Activated naive CD8-positive, alpha-beta T cell treated with anti-CD3 and anti-CD28 coated beads, Interleukin-2, amount 50 U/mL, for 24 hours (primary cell): ENCODE data around the gene FAM241A.
A peak's percentile ranks its signal among the peaks of the same experiment; 100 is the strongest.
"Not testable (repeated sequence)": the region's sequence is repeated elsewhere in the genome, so short reads cannot be mapped to it uniquely, and the experiment has no call there.

Experiments
- ATAC-seq: fragments of 150-1000 bp; cut with Tn5 transposase; one replicate; pipeline ENCODE4 v1.10.0; 2021
- DNase-seq: peaks from one replicate; pipeline ENCODE4 v3.0.0; 2021
- H3K27ac Mint-ChIP-seq: one replicate; pipeline ENCODE4 v1.8.0; 2021; ENCODE audit warnings: mild to moderate bottlenecking, mixed read lengths
- H3K27me3 Mint-ChIP-seq: one replicate; pipeline ENCODE4 v1.8.0; 2021; ENCODE audit warnings: mixed read lengths
- H3K36me3 Mint-ChIP-seq: one replicate; pipeline ENCODE4 v1.8.0; 2021; ENCODE audit warnings: low read depth, mixed read lengths
- H3K4me1 Mint-ChIP-seq: one replicate; pipeline ENCODE4 v1.8.0; 2021; ENCODE audit warnings: mixed read lengths
- H3K4me3 Mint-ChIP-seq: one replicate; pipeline ENCODE4 v1.8.0; 2021; ENCODE audit warnings: mild to moderate bottlenecking, moderate library complexity, mixed read lengths
- H3K9me3 Mint-ChIP-seq: one replicate; pipeline ENCODE4 v1.8.0; 2021; ENCODE audit warnings: mixed read lengths

FAM241A gene

GRCh38 chr4:112206431-112206830 is 61.2 kb downstream of the FAM241A start:
- H3K4me1 Mint-ChIP-seq, result peaks cover 7% of the 10 kb centered on the region
- H3K9me3 Mint-ChIP-seq, result no peaks in the 10 kb centered on the region
- H3K27ac Mint-ChIP-seq, result no peak overlapping the region
- H3K27me3 Mint-ChIP-seq, result no peaks in the 10 kb centered on the region
- no peaks in the 10 kb centered on the region for H3K36me3 Mint-ChIP-seq
- no peak for ATAC-seq
- no peak overlapping the region for H3K4me3 Mint-ChIP-seq
- no peak for DNase-seq

GRCh38 chr4:112208137-112209095 is 63.2 kb downstream of the FAM241A start:
- not testable (repeated sequence) for DNase-seq, H3K36me3 Mint-ChIP-seq, H3K27ac Mint-ChIP-seq, ATAC-seq, H3K4me3 Mint-ChIP-seq, H3K4me1 Mint-ChIP-seq, H3K9me3 Mint-ChIP-seq, H3K27me3 Mint-ChIP-seq

DNA sequence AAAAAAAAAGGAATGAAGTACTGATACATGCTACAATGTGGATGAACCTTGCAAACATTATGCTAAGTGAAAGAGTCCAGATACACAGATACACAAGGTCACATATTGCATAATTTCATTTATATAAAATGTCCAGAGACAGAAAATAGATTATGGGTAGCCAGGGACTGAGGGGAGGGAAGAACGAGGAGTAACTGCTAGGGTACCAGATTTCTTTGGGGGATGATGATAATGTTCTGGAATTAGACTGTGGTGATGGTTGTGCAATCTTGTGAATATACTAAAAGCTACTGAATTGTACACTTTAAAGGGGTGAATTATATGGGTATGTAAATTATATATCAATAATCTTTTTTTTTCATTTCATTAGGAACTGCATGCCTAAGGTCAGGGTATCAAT is 65.5 kb downstream of the FAM241A start:
- Mint-ChIP-seq H3K27ac (no peak overlapping the region), H3K27me3 (no peaks in the 10 kb centered on the region), H3K4me3 (no peak overlapping the region), H3K9me3 (no peaks in the 10 kb centered on the region), H3K4me1 (peaks cover 5% of the 10 kb centered on the region), H3K36me3 (no peaks in the 10 kb centered on the region)
- DNase-seq, result no peak
- ATAC-seq, result no peak

DNA sequence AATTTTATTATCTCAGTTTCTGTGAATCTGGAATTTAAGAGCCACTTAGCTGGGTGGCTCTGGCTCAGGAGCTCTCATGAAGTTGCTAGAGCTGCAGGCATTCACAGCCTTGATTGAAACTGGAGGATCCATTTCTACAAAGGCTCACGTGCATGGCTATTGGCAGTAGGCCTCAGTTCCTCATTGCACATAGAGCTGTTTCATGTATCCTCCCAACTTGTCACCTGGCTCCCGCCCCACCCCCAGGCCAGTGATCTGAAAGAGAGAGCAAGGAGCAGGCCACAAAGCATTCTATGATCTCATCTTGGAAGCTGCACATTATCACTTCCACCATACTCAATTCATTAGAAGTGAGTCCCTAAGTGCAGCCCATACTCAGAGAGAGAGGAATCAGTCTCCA is 67.8 kb downstream of the FAM241A start:
- no peak for ATAC-seq
- DNase-seq, result no peak
- no peak overlapping the region for H3K27ac Mint-ChIP-seq
- no peak overlapping the region for H3K4me3 Mint-ChIP-seq
- H3K27me3 Mint-ChIP-seq, result no peaks in the 10 kb centered on the region
- H3K36me3 Mint-ChIP-seq, result no peaks in the 10 kb centered on the region
- no peaks in the 10 kb centered on the region for H3K9me3 Mint-ChIP-seq
- H3K4me1 Mint-ChIP-seq, result peaks cover 5% of the 10 kb centered on the region

- H3K27ac Mint-ChIP-seq, result no peak overlapping the region
- no peaks in the 10 kb centered on the region for H3K27me3 Mint-ChIP-seq
- H3K4me3 Mint-ChIP-seq, result no peak overlapping the region
- ATAC-seq (no peak), DNase-seq (no peak)
- no peaks in the 10 kb centered on the region for H3K36me3 Mint-ChIP-seq
- no peaks in the 10 kb centered on the region for H3K9me3 Mint-ChIP-seq
- H3K4me1 Mint-ChIP-seq, result peaks cover 5% of the 10 kb centered on the region
Observed at GRCh38 chr4:112213856-112214255, 68.6 kb downstream of the FAM241A start.

GRCh38 chr4:112214390-112215264 is 69.4 kb downstream of the FAM241A start:
- no peak for ATAC-seq
- Mint-ChIP-seq H3K4me1 (peaks cover 5% of the 10 kb centered on the region), H3K9me3 (no peaks in the 10 kb centered on the region), H3K36me3 (no peaks in the 10 kb centered on the region), H3K27ac (no peak overlapping the region), H3K4me3 (no peak overlapping the region), H3K27me3 (no peaks in the 10 kb centered on the region)
- DNase-seq, result no peak

- Mint-ChIP-seq H3K27me3 (no peaks in the 10 kb centered on the region), H3K27ac (no peak overlapping the region), H3K9me3 (no peaks in the 10 kb centered on the region), H3K4me1 (peaks cover 6% of the 10 kb centered on the region), H3K4me3 (no peak overlapping the region), H3K36me3 (peaks cover 2% of the 10 kb centered on the region)
- DNase-seq (no peak), ATAC-seq (no peak)
Observed at GRCh38 chr4:112219826-112220366, 74.6 kb downstream of the FAM241A start.

DNA sequence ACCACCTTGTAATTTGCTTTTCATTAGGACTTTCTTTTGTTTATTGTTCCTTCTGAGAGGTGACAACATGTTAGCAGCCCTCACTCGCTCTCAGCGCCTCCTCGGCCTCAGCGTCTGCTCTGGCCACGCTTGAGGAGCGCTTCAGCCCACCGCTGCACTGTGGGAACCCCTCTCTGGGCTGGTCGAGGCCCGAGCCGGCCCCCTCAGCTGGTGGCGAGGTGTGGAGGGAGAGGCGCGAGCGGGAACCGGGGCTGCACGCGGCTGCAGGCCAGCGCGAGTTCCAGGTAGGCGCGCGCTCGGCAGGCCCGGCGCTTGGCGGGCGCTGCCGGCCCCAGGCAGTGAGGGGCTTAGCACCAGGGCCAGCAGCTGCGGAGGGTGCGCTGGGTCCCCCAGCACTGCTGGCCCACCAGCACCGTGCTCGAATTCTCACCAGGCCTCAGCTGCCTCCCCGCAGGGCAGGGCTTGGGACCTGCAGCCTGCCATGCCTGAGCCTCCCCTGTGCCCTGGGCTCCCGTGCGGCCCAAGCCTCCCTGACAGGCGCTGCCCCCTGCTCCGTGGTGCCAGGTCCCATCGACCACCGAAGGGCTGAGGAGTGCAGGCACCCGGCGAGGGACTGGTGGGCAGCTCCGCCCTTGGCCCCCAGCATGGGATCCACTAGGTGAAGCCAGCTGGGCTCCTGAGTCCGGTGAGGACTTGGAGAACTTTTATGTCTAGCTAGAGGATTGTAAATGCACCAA is 77.1 kb downstream of the FAM241A start:
- DNase-seq (no peak), ATAC-seq (no peak)
- Mint-ChIP-seq H3K27me3 (no peaks in the 10 kb centered on the region), H3K4me3 (no peak overlapping the region), H3K36me3 (peaks cover 2% of the 10 kb centered on the region), H3K4me1 (peaks cover 6% of the 10 kb centered on the region), H3K27ac (no peak overlapping the region), H3K9me3 (no peaks in the 10 kb centered on the region)

DNA sequence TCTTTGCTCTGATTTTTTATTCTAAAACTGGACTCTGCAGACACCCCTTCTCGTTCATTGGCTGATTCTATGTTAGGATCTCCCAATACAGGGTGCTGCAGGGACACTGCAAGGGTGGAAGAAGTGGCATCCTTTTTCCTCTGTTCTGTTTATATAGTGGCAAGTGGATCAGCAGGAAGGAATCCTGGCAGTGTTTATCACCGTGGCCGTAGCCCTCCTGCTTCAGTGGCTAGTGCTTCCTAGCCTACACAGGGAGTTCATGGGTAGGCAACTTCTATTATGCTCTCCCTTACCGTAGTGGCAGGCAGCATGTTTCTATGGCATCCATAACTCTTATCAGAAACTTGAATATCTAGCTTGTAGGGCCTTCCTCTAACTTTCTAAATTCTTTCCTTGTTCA is 79.9 kb downstream of the FAM241A start:
- ATAC-seq (no peak), DNase-seq (no peak)
- H3K27ac Mint-ChIP-seq, result no peak overlapping the region
- H3K4me1 Mint-ChIP-seq, result peaks cover 7% of the 10 kb centered on the region
- no peaks in the 10 kb centered on the region for H3K9me3 Mint-ChIP-seq
- H3K4me3 Mint-ChIP-seq, result no peak overlapping the region
- H3K36me3 Mint-ChIP-seq, result peaks cover 2% of the 10 kb centered on the region
- peaks cover 2% of the 10 kb centered on the region for H3K27me3 Mint-ChIP-seq

GRCh38 chr4:112230879-112231778 is 85.9 kb downstream of the FAM241A start:
- Mint-ChIP-seq H3K4me3 (peak overlapping the region; percentile 96), H3K36me3 (peaks cover 2% of the 10 kb centered on the region), H3K27me3 (peaks cover 2% of the 10 kb centered on the region), H3K9me3 (no peaks in the 10 kb centered on the region), H3K27ac (peak overlapping the region; percentile 98), H3K4me1 (peaks cover 36% of the 10 kb centered on the region)
- peak; percentile 86 for ATAC-seq
- DNase-seq, result peak; percentile 98

DNA sequence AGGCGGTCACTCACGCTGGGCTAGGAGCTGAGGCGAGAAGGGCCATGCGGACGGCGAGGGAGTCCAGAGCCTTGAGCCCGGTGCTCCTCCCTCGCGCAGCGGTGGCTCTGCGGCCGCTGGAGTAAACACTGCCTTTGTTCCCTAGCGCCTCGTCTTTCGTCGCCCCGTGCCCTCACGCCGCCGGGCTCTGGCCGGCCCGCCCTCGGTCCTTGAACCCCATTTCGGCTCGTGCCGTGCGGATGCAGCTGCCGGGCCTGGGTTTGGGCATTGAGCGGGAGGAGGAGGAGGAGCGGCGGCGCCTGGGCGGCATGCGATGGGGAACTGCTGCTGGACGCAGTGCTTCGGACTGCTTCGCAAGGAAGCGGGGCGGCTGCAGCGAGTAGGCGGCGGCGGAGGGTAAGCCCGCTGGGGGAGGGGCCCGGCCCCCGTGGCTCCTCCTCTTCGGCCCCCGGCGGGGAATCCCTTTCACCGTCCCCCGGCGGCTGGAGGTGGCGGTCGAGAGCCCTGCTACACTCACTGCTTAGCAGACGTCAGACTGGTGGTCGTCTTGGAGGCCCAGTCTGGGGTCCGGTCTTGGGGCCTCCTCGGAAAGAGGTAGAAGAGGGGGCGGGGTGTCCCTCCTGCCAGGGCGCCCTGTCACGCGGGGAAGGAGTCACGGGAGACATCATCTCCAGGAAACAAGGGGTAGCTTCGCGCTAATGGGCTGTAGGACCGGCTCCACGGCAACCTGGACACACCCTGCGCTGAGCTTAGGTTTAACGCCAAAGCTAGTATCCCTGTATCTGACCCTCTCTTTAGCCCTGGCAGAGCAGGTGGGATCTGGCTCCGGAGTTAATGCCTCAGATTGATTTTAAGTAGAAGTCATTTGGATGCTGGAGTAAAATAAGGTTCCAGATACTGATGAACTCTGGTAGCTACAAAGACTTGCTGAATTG is 86.8 kb downstream of the FAM241A start, which contains the start of gene AP1AR:
Gene AP1AR, plus strand, starts transcription at position 9 of the 935 bp plus-strand sequence. Its CDS starts 305 bp downstream, at position 314.
- H3K4me3 Mint-ChIP-seq, result peak within 1 kb of the TSS; percentile 96
- H3K4me1 Mint-ChIP-seq, result peaks cover 36% of the 10 kb centered on the region
- peak; percentile 87 for DNase-seq
- H3K9me3 Mint-ChIP-seq, result no peaks in the 10 kb centered on the region
- ATAC-seq, result peak; percentile 55
- peaks cover 2% of the 10 kb centered on the region for H3K27me3 Mint-ChIP-seq
- peaks cover 2% of the 10 kb centered on the region for H3K36me3 Mint-ChIP-seq
- H3K27ac Mint-ChIP-seq, result peak within 1 kb of the TSS; percentile 98

DNA sequence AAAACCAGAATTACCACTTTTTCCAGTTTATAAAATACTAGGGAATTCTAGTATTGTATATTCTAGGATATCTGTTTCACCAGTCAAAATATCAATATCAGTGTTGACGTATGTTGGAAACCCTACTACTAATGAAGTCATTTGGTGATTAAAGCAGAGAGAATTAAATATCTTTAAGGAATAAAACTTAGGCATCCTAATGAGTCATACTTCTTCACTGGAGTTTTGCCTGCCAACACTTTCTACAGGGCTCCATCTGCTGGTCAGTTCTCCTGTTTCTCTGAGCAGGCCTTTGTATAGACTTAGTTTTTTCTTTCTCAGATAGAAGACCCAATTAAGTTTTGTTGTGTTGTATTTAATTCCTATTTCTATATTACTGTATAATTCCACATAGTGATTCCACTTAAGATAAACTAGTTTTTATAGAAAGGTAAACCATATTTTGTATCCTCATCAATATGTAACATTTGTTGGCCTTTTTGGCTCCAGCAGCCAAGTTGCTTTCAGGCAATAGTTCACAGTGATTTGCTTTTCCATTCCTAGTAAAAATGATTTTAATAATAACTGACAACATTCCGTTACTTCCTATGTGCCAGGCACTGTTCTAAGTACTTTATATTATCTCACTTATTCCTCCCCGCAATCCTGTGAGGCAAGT is 89.8 kb downstream of the FAM241A start:
- no peak for ATAC-seq
- DNase-seq, result peak; percentile 40
- Mint-ChIP-seq H3K36me3 (peaks cover 3% of the 10 kb centered on the region), H3K4me3 (no peak overlapping the region), H3K9me3 (no peaks in the 10 kb centered on the region), H3K27me3 (no peaks in the 10 kb centered on the region), H3K4me1 (peaks cover 43% of the 10 kb centered on the region), H3K27ac (no peak overlapping the region)
